Esophagus squamous epithelium (tissue), 5 donors: ENCODE results near the gene ORC4. TPM values are rescaled to one million over a fixed set of nuclear protein-coding genes. Genes with fewer than 3 reads are reported as not detected.

Experiments used
- DNase-seq: peaks from one replicate; lab custom pipeline; 2025; lab: John Stamatoyannopoulos, UW
- H3K27ac ChIP-seq, 4 donors: fragments of 200-600 bp; sonication (generic); one replicate each; pipeline ENCODE4 v1.5.1; 2016 to 2019; ENCODE audit warnings: mild to moderate bottlenecking in 1 of 4
- H3K27me3 ChIP-seq, 4 donors: fragments of 200-600 bp; sonication (generic); 1 replicate in 3 of 4; 2 replicates in 1 of 4; pipeline versions ENCODE4 v1.5.1 to v1.6.0; 2017 to 2021; ENCODE audit warnings: antibody characterized with exemption in 1 of 4
- H3K36me3 ChIP-seq, 3 donors: fragments of 200-600 bp; sonication (generic); one replicate each; pipeline ENCODE4 v1.5.1; 2016 to 2019
- H3K4me1 ChIP-seq, 3 donors: fragments of 200-600 bp; sonication (generic); one replicate each; pipeline ENCODE4 v1.5.1; 2017 to 2019
- H3K4me3 ChIP-seq, 4 donors: fragments of 200-600 bp; sonication (generic); 1 replicate in 3 of 4; 2 replicates in 1 of 4; pipeline ENCODE4 v1.5.1; 2016 to 2019; ENCODE audit warnings: mild to moderate bottlenecking in 2 of 4, moderate library complexity in 1 of 4
- H3K9me3 ChIP-seq, 3 donors: fragments of 200-600 bp; sonication (generic); one replicate each; pipeline ENCODE4 v1.5.1; 2016 to 2019
- CTCF ChIP-seq, 6 experiments: fragments of 450-650 bp in 4 of 6; fragments of 200-600 bp in 2 of 6; sonication (generic) in 2 of 6; IDR thresholded peaks; one replicate each; pipeline ENCODE4 v1.5.1; 2016 to 2019; ENCODE audit warnings: antibody characterized with exemption in 6 of 6, mild to moderate bottlenecking in 4 of 6, moderate library complexity in 4 of 6
- POLR2A ChIP-seq, 4 donors: fragments of 450-650 bp; IDR thresholded peaks; one replicate each; pipeline ENCODE4 v1.6.1; 2017; ENCODE audit warnings: antibody characterized with exemption in 4 of 4, mild to moderate bottlenecking in 4 of 4, moderate library complexity in 3 of 4
- WGBS, 2 donors: methylation state at CpG; one replicate each; pipeline ENCODE4 v1.1.5; 2018; 5-methylcytosine and 5-hydroxymethylcytosine counted together
- intact Hi-C: fragments of 100-400 bp; cut with DNase I; formaldehyde crosslinking; loops from one replicate; pipeline ENCODE4 v1.15.0; 2022
- total RNA-seq, 4 donors: library from RNA; depleted of rRNA; stranded (reverse); fragments of >200 nt; gene quantifications; one replicate each; pipeline ENCODE4 v1.1.0, GENCODE V29; 2016
- donor health status: DM: yes; HTN: yes; CAD: no.

The ORC4 gene
- 10 to 100 TPM; 33.1 to 52.0 (median 40.0) TPM for total RNA-seq

GRCh38 chr2:148020111-148021058 lies at the start of gene ORC4:
Gene ORC4 (minus strand): TSS chr2:148020737. CDS start chr2:147975958, 44,779 bp downstream.
- intact Hi-C loops, result no loop called here
- H3K9me3 ChIP-seq, result no peaks in the 10 kb centered on the region
- 0 to 1% methylated on average over 29 to 49 of the region's 52 CpGs for WGBS, 2 donors
- peaks cover 0 to 47% (median 10%) of the 10 kb centered on the region in 3 donors for H3K4me1 ChIP-seq
- TF ChIP-seq CTCF (IDR thresholded peaks at IDR 0.05), result peak in 3 of 6 experiments; percentile 14 to 36 (median 26)
- peak in 2 of 4 donors; percentile 29 to 69 for TF ChIP-seq POLR2A (IDR thresholded peaks at IDR 0.05)
- peak within 1 kb of the TSS; percentile 92 to 99 (median 96) for H3K27ac ChIP-seq
- H3K36me3 ChIP-seq, result no peaks in the 10 kb centered on the region
- H3K27me3 ChIP-seq, result no peaks in the 10 kb centered on the region
- peak; percentile 97 for DNase-seq
- peak within 1 kb of the TSS; percentile 62 to 91 (median 80) for H3K4me3 ChIP-seq

GRCh38 chr2:148067801-148068200 lies 47.3 kb upstream of the ORC4 start:
- intact Hi-C loops, result no loop called here

GRCh38 chr2:148065936-148066335 lies 45.4 kb upstream of the ORC4 start:
- 52 to 62% methylated on average over 6 of the region's 6 CpGs for WGBS, 2 donors
- H3K36me3 ChIP-seq, result no peaks in the 10 kb centered on the region
- no peak for DNase-seq
- no peak overlapping the region for H3K4me3 ChIP-seq
- intact Hi-C loops, result no loop called here
- peaks cover 0 to 10% (median 0%) of the 10 kb centered on the region in 3 donors for H3K4me1 ChIP-seq
- no peak for TF ChIP-seq POLR2A (IDR thresholded peaks at IDR 0.05)
- no peak for TF ChIP-seq CTCF (IDR thresholded peaks at IDR 0.05)
- H3K9me3 ChIP-seq, result no peaks in the 10 kb centered on the region
- H3K27ac ChIP-seq, result no peak overlapping the region
- H3K27me3 ChIP-seq, result no peaks in the 10 kb centered on the region

More at GRCh38 chr2:148067801-148068200, 47.3 kb upstream of the ORC4 start:
- Histone ChIP-seq H3K9me3 (no peaks in the 10 kb centered on the region), H3K36me3 (no peaks in the 10 kb centered on the region), H3K4me1 (peaks cover 0 to 10% (median 0%) of the 10 kb centered on the region in 3 donors), H3K4me3 (no peak overlapping the region), H3K27ac (no peak overlapping the region), H3K27me3 (no peaks in the 10 kb centered on the region)
- 100% methylated on average over 1 of the region's 1 CpG; no CpG with 5 or more reads in 1 of the 2 donors for WGBS, 2 donors
- TF ChIP-seq CTCF (IDR thresholded peaks at IDR 0.05), result no peak
- TF ChIP-seq POLR2A (IDR thresholded peaks at IDR 0.05), result no peak
- no peak for DNase-seq

GRCh38 chr2:148063633-148064032 lies 43.1 kb upstream of the ORC4 start:
- H3K4me3 ChIP-seq, result no peak overlapping the region
- H3K9me3 ChIP-seq, result no peaks in the 10 kb centered on the region
- 55 to 59% methylated on average over 2 of the region's 2 CpGs for WGBS, 2 donors
- no peak for DNase-seq
- H3K27ac ChIP-seq, result no peak overlapping the region
- TF ChIP-seq CTCF (IDR thresholded peaks at IDR 0.05) (no peak), POLR2A (IDR thresholded peaks at IDR 0.05) (no peak)
- H3K4me1 ChIP-seq, result peaks cover 0 to 10% (median 0%) of the 10 kb centered on the region in 3 donors
- intact Hi-C loops, result no loop called here
- H3K27me3 ChIP-seq, result no peaks in the 10 kb centered on the region
- H3K36me3 ChIP-seq, result no peaks in the 10 kb centered on the region

- 82 to 94% methylated on average over 1 of the region's 1 CpG for WGBS, 2 donors
- TF ChIP-seq CTCF (IDR thresholded peaks at IDR 0.05), result no peak
- TF ChIP-seq POLR2A (IDR thresholded peaks at IDR 0.05), result no peak
Measured at GRCh38 chr2:148058641-148059040, 38.1 kb upstream of the ORC4 start.

More at GRCh38 chr2:148058641-148059040, 38.1 kb upstream of the ORC4 start:
- intact Hi-C loops, result no loop called here
- Histone ChIP-seq H3K9me3 (no peaks in the 10 kb centered on the region), H3K36me3 (peaks cover 0 to 17% (median 0%) of the 10 kb centered on the region in 3 donors), H3K27ac (no peak overlapping the region), H3K4me3 (no peak overlapping the region), H3K4me1 (peaks cover 0 to 3% (median 0%) of the 10 kb centered on the region in 3 donors), H3K27me3 (no peaks in the 10 kb centered on the region)
- no peak for DNase-seq
